Thoracic aorta (tissue), 2 donors: Measurements from ENCODE around the gene ERCC6. TPM values are rescaled to one million over a fixed set of nuclear protein-coding genes. Genes with fewer than 3 reads are reported as not detected.
A peak's percentile ranks its signal among the peaks of the same experiment; 100 is the strongest.

ENCODE experiments used
- ATAC-seq: fragments of 150-250 bp; one replicate; pipeline ENCODE4 v1.8.0; 2017; ENCODE audit warnings: low read depth; ENCODE audit not compliant: insufficient number of reproducible peaks, low FRiP score
- DNase-seq: peaks from one replicate; pipeline ENCODE4 v3.0.0-alpha.2; 2020; ENCODE audit warnings: low spot score
- H3K27ac ChIP-seq, 2 donors: fragments of 200-600 bp; sonication (generic); 1 replicate in 1 of 2; 2 replicates in 1 of 2; pipeline ENCODE4 v1.5.1; 2016; ENCODE audit warnings: mild to moderate bottlenecking in 2 of 2, moderate library complexity in 2 of 2
- H3K27me3 ChIP-seq: fragments of 200-600 bp; sonication (generic); replicated peaks from 2 replicates; pipeline ENCODE4 v1.6.0; 2016; ENCODE audit warnings: mild to moderate bottlenecking; ENCODE audit not compliant: insufficient read depth
- H3K36me3 ChIP-seq: fragments of 200-600 bp; sonication (generic); one replicate; pipeline ENCODE4 v1.5.1; 2016
- H3K4me1 ChIP-seq, 2 donors: fragments of 200-600 bp; sonication (generic); 1 replicate in 1 of 2; 2 replicates in 1 of 2; pipeline versions ENCODE4 v1.5.1 to v1.6.0; 2016; ENCODE audit warnings: low read depth in 2 of 2, mild to moderate bottlenecking in 1 of 2; ENCODE audit not compliant: control insufficient read depth in 1 of 2
- H3K4me3 ChIP-seq: fragments of 200-600 bp; sonication (generic); 2 replicates; pipeline ENCODE4 v1.5.1; 2016; ENCODE audit warnings: mild to moderate bottlenecking
- H3K9me3 ChIP-seq: fragments of 200-600 bp; sonication (generic); 2 replicates; pipeline ENCODE4 v1.5.1; 2016
- total RNA-seq, 2 donors: library from RNA; depleted of rRNA; stranded (reverse); fragments of >200 nt; gene quantifications; one replicate each; pipeline versions ENCODE4 v1.1.0 to v1.2.3, GENCODE V29; 2016
- TF ChIP-seq, protein P1 (sequence below): fragments of 200-600 bp; sonication (generic); IDR thresholded peaks from one replicate; pipeline ENCODE4 v1.5.1; 2019; ENCODE audit warnings: antibody characterized with exemption

ERCC6 gene
- total RNA-seq, 2 donors from 2014 or later, result 37.7 to 50.4 TPM

DNA sequence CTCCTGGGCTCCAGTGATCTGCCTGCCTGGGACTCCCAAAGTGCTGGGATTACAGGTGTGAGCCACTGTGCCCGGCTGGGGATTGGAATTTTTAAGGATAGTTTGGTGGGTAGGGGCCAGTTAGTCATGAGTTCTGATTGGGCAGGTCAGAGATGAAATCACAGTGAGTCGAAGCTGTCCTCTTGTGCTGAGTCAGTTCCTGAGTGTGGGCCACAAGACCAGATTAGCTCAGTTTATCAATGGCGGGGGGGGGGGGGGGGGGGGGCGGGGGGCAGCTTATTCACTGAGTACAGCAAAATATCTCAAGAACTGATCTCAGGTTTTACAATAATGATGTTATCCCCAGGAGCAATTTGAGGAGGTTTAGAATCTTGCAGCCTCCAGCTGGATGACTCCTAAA lies 11.6 kb upstream of the ERCC6 start:
- no peaks in the 10 kb centered on the region for H3K36me3 ChIP-seq
- no peak overlapping the region for H3K4me3 ChIP-seq
- H3K27me3 ChIP-seq, result no peaks in the 10 kb centered on the region
- TF ChIP-seq, protein P1, sequence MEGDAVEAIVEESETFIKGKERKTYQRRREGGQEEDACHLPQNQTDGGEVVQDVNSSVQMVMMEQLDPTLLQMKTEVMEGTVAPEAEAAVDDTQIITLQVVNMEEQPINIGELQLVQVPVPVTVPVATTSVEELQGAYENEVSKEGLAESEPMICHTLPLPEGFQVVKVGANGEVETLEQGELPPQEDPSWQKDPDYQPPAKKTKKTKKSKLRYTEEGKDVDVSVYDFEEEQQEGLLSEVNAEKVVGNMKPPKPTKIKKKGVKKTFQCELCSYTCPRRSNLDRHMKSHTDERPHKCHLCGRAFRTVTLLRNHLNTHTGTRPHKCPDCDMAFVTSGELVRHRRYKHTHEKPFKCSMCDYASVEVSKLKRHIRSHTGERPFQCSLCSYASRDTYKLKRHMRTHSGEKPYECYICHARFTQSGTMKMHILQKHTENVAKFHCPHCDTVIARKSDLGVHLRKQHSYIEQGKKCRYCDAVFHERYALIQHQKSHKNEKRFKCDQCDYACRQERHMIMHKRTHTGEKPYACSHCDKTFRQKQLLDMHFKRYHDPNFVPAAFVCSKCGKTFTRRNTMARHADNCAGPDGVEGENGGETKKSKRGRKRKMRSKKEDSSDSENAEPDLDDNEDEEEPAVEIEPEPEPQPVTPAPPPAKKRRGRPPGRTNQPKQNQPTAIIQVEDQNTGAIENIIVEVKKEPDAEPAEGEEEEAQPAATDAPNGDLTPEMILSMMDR, result no peak
- no peaks in the 10 kb centered on the region for H3K9me3 ChIP-seq
- no peak for ATAC-seq
- H3K4me1 ChIP-seq, result peaks cover 4 to 19% of the 10 kb centered on the region in 2 donors
- H3K27ac ChIP-seq, result peak overlapping the region; percentile 38 to 60
- DNase-seq, result no peak

GRCh38 chr10:49549640-49550346 lies 10.9 kb upstream of the ERCC6 start:
- no peak overlapping the region for H3K4me3 ChIP-seq
- no peaks in the 10 kb centered on the region for H3K27me3 ChIP-seq
- TF ChIP-seq, protein P1, result no peak
- no peak for ATAC-seq
- H3K4me1 ChIP-seq, result peaks cover 4 to 19% of the 10 kb centered on the region in 2 donors
- no peaks in the 10 kb centered on the region for H3K9me3 ChIP-seq
- no peaks in the 10 kb centered on the region for H3K36me3 ChIP-seq
- DNase-seq, result no peak
- H3K27ac ChIP-seq, result peak overlapping the region in 1 of 2 donors; percentile 60

GRCh38 chr10:49543604-49544003 lies 4.7 kb upstream of the ERCC6 start:
- ATAC-seq, result no peak
- H3K27ac ChIP-seq, result no peak overlapping the region
- no peaks in the 10 kb centered on the region for H3K27me3 ChIP-seq
- no peak overlapping the region for H3K4me3 ChIP-seq
- no peaks in the 10 kb centered on the region for H3K9me3 ChIP-seq
- no peak for DNase-seq
- H3K36me3 ChIP-seq, result no peaks in the 10 kb centered on the region
- H3K4me1 ChIP-seq, result peaks cover 0 to 9% of the 10 kb centered on the region in 2 donors
- TF ChIP-seq, protein P1, result no peak

- Histone ChIP-seq H3K4me1 (peaks cover 5 to 18% of the 10 kb centered on the region in 2 donors), H3K27me3 (no peaks in the 10 kb centered on the region), H3K4me3 (no peak overlapping the region), H3K9me3 (no peaks in the 10 kb centered on the region), H3K27ac (no peak overlapping the region), H3K36me3 (no peaks in the 10 kb centered on the region)
- ATAC-seq (no peak), DNase-seq (no peak)
- TF ChIP-seq, protein P1, result no peak
Measured at GRCh38 chr10:49542353-49542752, 3.4 kb upstream of the ERCC6 start.

DNA sequence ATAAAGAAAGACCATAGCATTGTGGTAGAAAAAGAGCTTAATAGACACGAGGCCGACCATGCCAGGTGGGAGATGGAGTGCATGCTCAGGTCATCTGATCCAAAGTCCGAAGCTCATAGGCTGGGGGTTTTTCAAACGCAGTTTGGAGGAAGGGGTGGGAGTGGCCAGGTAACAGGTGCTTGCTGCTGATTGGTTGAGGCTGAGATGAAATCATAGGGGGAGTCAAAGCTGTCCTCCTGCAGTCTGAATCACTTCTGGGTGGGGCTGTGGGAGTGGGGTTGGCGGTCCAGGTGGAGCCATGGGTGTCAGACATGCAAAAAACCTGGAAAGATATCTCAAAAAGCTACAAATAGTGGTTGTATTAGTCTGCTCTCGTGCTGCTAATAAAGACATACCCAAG lies 2.8 kb upstream of the ERCC6 start:
- H3K36me3 ChIP-seq, result no peaks in the 10 kb centered on the region
- no peaks in the 10 kb centered on the region for H3K27me3 ChIP-seq
- TF ChIP-seq, protein P1, result no peak
- ATAC-seq (no peak), DNase-seq (no peak)
- peaks cover 5 to 22% of the 10 kb centered on the region in 2 donors for H3K4me1 ChIP-seq
- H3K27ac ChIP-seq, result no peak overlapping the region
- no peaks in the 10 kb centered on the region for H3K9me3 ChIP-seq
- H3K4me3 ChIP-seq, result no peak overlapping the region
